Muscle layer of duodenum (tissue), 2 donors: Measurements from ENCODE around the gene TEDC1.
"Not testable (repeated sequence)": the region's sequence is repeated elsewhere in the genome, so short reads cannot be mapped to it uniquely, and the experiment has no call there.

Source experiments
- H3K27ac ChIP-seq: one replicate; pipeline ENCODE4 v1.7.0; 2013; ENCODE audit warnings: mild to moderate bottlenecking, low read length
- H3K27me3 ChIP-seq: one replicate; pipeline ENCODE4 v1.7.0; 2013; ENCODE audit warnings: low read depth, mild to moderate bottlenecking, control low read depth, low read length
- H3K36me3 ChIP-seq, 2 donors: one replicate each; pipeline ENCODE4 v1.7.0; 2013; ENCODE audit warnings: low read length in 2 of 2, control low read depth in 1 of 2, mild to moderate bottlenecking in 1 of 2; ENCODE audit not compliant: insufficient read depth in 2 of 2, control insufficient read depth in 1 of 2
- H3K4me1 ChIP-seq, 2 donors: one replicate each; pipeline ENCODE4 v1.7.0; 2013; ENCODE audit warnings: low read length in 2 of 2, mild to moderate bottlenecking in 2 of 2, control low read depth in 1 of 2, moderate library complexity in 1 of 2; ENCODE audit not compliant: insufficient read depth in 2 of 2, control insufficient read depth in 1 of 2
- H3K4me3 ChIP-seq, 2 donors: one replicate each; pipeline ENCODE4 v1.7.0; 2013; ENCODE audit warnings: low read length in 2 of 2, low read depth in 1 of 2, mild to moderate bottlenecking in 1 of 2
- H3K9me3 ChIP-seq, 2 donors: one replicate each; pipeline ENCODE4 v1.7.0; 2013; ENCODE audit warnings: low read length in 2 of 2, control low read depth in 1 of 2, mild to moderate bottlenecking in 1 of 2; ENCODE audit not compliant: control insufficient read depth in 1 of 2
- donor health status: healthy.

Gene TEDC1

DNA sequence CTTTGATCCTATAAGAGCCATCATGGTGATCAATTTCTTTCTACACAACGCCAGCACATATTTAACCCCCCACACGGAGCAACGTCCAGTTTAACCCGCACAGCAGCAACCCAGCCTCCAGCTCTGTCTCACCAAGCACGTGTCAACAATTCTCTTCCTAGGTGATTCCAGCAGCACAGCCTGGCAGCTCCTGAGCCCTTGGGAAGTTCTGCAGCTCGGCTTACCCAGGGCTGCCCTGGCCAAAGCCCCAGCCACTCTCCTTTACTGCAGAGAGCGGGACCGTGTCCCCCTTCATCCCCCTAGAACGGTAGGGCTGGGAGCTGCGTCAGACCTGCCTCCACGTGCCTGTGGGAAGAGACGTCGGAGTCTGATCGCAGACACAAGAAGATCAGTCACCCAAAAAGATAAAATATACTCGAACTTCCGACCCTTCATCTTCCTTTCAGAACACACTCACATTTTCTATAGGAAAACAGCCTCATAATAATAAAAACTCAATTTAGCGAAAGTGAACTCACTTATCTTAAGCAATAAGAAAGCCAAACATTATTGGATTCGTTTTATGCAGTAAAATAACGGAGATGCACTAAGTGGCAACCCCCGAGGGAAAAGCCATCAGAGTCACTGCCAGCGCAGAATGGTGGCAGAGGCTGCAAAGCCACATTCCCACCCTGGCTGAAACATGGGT, 42.9 kb downstream of the TEDC1 start:
- Histone ChIP-seq H3K27ac (no peak overlapping the region), H3K4me3 (no peak overlapping the region), H3K27me3 (no peaks in the 10 kb centered on the region), H3K4me1 (peaks cover 0 to 9% of the 10 kb centered on the region in 2 donors), H3K9me3 (no peaks in the 10 kb centered on the region), H3K36me3 (no peaks in the 10 kb centered on the region)

DNA sequence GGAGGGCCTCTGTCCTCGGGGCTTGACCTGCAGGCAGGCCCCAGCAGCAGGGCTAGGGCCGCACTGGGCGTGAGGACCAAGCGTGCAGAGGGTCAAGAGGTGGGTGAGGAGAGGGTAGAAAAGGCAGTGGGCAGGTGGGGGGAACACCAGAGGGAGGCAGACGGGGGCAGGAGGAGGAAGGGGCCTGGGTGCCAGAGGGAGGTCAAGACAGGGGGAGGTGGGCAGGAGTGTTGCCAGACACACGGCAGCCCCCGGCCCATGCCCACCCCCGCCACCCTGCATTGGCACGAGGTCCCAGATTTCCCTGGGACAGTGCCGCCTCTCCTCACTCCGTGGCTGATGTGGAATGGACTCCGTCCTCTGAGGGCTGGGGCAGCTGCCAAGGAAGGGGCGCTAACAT, 43.5 kb downstream of the TEDC1 start:
- peaks cover 0 to 3% of the 10 kb centered on the region in 2 donors for H3K4me1 ChIP-seq
- no peak overlapping the region for H3K27ac ChIP-seq
- H3K4me3 ChIP-seq, result no peak overlapping the region
- H3K36me3 ChIP-seq, result no peaks in the 10 kb centered on the region
- H3K27me3 ChIP-seq, result no peaks in the 10 kb centered on the region
- H3K9me3 ChIP-seq, result no peaks in the 10 kb centered on the region

DNA sequence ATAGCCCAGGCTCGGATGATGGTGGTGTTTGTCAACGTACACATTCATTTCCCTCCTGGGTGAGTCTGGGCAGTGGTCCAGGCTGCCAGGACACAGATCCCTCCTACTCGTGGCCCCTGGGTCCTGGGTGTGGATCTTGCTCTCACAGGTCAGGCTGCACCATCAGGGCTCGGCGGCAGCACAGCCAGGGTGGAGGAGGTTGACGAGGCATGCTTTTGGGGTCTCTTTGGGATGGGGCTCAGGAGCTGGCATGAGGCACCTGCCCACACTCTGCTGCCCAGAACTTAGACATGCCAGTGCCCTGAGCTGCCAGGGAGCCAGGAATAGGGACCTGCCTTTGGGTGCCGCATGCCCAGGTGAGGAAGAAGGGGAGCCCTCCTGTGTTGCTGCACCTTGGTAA, 45.0 kb downstream of the TEDC1 start:
- H3K4me1 ChIP-seq, result no peaks in the 10 kb centered on the region
- no peak overlapping the region for H3K4me3 ChIP-seq
- no peak overlapping the region for H3K27ac ChIP-seq
- no peaks in the 10 kb centered on the region for H3K27me3 ChIP-seq
- no peaks in the 10 kb centered on the region for H3K36me3 ChIP-seq
- H3K9me3 ChIP-seq, result no peaks in the 10 kb centered on the region

DNA sequence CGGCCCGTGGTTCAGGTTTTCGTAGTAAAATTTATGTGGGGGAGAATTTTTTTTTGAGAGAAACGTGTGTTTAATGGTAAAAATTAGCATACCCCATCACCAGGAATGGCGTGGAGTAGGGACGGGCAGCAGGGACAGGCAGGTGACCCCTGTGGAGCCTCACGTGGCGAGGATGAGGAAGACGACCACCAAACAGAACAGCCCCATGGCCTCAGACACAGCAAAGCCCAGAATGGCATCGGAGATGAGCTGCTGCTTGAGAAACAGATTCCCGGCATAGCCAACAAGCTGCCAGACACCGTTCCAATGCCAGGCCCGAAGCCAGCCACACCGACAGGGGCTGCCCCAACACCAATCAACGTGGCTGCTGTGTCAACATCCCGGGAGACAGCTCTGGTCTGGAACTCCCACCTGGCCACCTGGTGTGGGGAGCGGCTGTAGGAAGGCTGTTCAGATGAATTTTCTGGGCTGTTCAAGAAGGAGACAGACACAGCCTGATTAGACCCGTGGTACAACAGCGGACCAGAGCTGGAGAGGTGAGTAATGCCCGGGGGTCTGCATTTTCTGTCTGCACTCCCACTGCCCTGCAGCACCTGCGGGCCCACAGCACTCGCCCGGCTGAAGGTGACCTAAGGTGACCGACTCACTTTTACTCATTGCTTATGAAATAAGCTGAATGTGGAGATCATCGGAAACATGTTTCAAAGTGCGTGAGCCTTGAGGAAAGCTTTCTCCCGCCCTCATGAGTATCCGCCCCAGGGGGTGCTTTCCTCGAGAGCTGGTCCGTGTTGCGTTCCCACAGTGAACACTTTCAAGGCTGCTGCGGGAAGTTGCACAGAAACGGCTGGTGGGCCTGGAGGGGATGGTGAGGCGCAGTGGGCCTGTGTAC, 45.9 kb downstream of the TEDC1 start:
- Histone ChIP-seq H3K36me3 (no peaks in the 10 kb centered on the region), H3K4me1 (no peaks in the 10 kb centered on the region), H3K4me3 (no peak overlapping the region), H3K27ac (no peak overlapping the region), H3K9me3 (no peaks in the 10 kb centered on the region), H3K27me3 (no peaks in the 10 kb centered on the region)

DNA sequence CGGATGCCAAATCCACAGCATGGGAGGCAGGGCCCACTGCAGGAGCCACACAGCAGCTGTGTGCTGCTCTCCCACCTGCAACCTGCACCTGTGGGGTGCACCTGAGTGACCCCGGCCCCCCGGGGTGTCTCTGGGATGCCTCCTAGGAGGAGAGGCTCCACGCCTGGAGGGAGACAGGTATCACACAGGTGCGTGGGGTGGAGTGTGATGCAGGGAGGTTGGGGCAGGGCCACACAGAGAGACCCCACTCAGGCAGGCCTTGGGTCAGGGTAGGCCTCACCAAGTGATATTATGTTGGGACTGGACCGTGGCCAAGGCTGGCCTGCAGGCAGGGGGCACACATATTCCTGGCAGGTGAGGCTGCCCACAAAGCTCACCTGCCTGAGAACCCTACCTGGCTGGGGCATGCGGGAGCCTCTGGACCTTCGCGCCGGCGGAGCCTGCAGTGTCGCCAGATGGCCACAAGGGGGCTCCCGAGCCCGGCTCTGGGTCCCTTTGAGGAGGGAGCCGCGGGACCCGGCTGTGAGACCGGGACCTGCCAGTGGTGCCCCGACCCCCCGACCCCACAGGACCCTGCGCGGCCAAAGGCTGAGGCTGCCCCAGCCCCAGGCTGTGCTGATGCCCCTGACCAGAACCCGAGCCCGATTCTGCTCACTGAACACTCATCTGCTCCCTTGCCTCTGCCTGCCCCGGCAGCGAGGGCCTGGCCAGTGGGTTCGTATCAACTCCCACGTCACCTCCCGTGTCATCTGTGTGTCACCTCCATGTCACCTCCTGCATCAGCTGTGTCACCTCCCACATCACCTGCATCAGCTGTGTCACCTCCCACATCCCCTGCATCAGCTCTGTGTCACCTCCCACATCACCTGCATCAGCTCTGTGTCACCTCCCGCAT, 46.8 kb downstream of the TEDC1 start:
- Histone ChIP-seq H3K27ac (no peak overlapping the region), H3K36me3 (no peaks in the 10 kb centered on the region), H3K4me1 (no peaks in the 10 kb centered on the region), H3K4me3 (no peak overlapping the region), H3K27me3 (no peaks in the 10 kb centered on the region), H3K9me3 (peaks cover 0 to 4% of the 10 kb centered on the region in 2 donors)

- no peaks in the 10 kb centered on the region for H3K36me3 ChIP-seq
- H3K4me1 ChIP-seq, result no peaks in the 10 kb centered on the region
- H3K27ac ChIP-seq, result no peak overlapping the region
- H3K9me3 ChIP-seq, result peaks cover 0 to 8% of the 10 kb centered on the region in 2 donors
- H3K27me3 ChIP-seq, result no peaks in the 10 kb centered on the region
- no peak overlapping the region for H3K4me3 ChIP-seq
These were observed 47.5 kb downstream of the TEDC1 start for GRCh38 chr14:105538481-105539049.

DNA sequence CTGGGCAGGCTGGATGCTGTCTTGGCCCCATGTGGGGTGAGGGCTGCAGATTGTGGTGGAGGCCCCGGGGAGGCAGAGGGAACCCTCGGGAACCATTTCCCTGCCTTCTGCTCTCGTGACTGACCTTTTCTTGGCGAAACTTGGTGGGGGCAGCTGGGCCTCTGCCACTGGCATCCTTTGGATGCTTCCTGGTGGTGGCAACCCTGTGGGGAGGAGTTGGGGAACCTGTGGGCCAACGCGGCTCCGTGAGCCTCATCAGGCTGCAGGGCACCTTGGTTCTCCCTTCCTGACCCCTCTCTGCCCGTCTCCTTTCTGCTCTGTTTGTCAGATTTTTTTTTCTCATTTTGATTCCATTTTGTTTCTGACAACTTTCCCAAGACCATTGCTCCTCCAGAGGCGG, 49.8 kb downstream of the TEDC1 start:
- peaks cover 0 to 10% of the 10 kb centered on the region in 2 donors for H3K9me3 ChIP-seq
- no peaks in the 10 kb centered on the region for H3K27me3 ChIP-seq
- H3K27ac ChIP-seq, result no peak overlapping the region
- no peak overlapping the region for H3K4me3 ChIP-seq
- no peaks in the 10 kb centered on the region for H3K36me3 ChIP-seq
- no peaks in the 10 kb centered on the region for H3K4me1 ChIP-seq

- no peaks in the 10 kb centered on the region for H3K36me3 ChIP-seq
- H3K4me3 ChIP-seq, result no peak overlapping the region
- H3K27ac ChIP-seq, result no peak overlapping the region
- no peaks in the 10 kb centered on the region for H3K4me1 ChIP-seq
- H3K9me3 ChIP-seq, result peaks cover 0 to 10% of the 10 kb centered on the region in 2 donors
- H3K27me3 ChIP-seq, result no peaks in the 10 kb centered on the region
These were observed 50.3 kb downstream of the TEDC1 start for GRCh38 chr14:105541218-105541875.

GRCh38 chr14:105545676-105546075, 54.6 kb downstream of the TEDC1 start:
- not testable (repeated sequence) for H3K4me3 ChIP-seq, H3K27ac ChIP-seq, H3K4me1 ChIP-seq, H3K36me3 ChIP-seq, H3K27me3 ChIP-seq
- peaks cover 0 to 10% of the 10 kb centered on the region in 2 donors for H3K9me3 ChIP-seq

GRCh38 chr14:105546410-105546809, 55.4 kb downstream of the TEDC1 start:
- H3K4me1 ChIP-seq, H3K27ac ChIP-seq, H3K36me3 ChIP-seq, H3K4me3 ChIP-seq, H3K27me3 ChIP-seq: not testable (repeated sequence)
- peaks cover 0 to 10% of the 10 kb centered on the region in 2 donors for H3K9me3 ChIP-seq
